Hepatocyte (in vitro differentiated cells): ENCODE data around the gene GAL3ST2.

Experiments used
- EZH2 ChIP-seq: fragments of 200-600 bp; sonication (generic); IDR thresholded peaks from 2 replicates; pipeline ENCODE4 v1.6.1; 2016; ENCODE audit warnings: antibody characterized with exemption, mild to moderate bottlenecking, borderline replicate concordance
- TF ChIP-seq, protein P1 (sequence below): fragments of 200-600 bp; sonication (generic); IDR thresholded peaks from 2 replicates; pipeline ENCODE4 v1.5.1; 2016; ENCODE audit warnings: antibody characterized with exemption, mild to moderate bottlenecking; ENCODE audit not compliant: poor library complexity

DNA sequence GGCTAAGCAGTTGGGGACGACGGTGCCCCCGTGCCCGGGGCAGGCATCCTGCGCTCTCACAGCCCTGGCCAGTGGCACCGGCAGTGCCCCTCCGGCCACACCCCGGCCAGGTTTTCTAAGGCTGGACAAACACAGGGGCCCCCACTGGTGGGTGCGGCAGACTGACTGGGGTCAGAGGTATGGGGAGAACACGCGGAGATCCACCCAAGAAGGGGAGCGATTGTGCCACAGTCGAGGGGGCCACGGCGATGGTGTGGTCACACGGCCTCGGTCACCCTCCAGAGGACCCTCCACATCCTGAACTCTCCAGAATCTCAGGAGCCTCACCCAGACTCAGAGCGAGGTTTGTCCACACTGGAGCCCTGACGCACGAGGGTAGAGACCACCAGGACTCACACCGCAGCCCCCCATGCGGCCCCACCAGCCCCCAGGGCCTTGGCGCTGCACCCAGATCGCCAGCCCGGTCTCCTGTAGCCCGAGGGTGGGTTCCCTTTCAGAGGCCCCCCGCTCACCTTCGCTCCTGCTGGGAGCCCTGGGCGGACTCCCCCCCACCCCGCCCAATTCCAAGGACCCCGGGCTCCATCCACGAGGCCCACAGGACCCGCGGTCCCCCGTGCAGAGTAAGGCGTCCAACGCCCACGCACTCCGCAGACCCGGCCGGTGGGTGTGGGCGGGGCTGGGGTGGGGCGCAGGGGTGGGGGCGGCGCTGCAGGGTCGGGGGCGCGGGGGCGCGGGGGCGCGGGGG is 66.9 kb downstream of the GAL3ST2 start:
- TF ChIP-seq, protein P1, sequence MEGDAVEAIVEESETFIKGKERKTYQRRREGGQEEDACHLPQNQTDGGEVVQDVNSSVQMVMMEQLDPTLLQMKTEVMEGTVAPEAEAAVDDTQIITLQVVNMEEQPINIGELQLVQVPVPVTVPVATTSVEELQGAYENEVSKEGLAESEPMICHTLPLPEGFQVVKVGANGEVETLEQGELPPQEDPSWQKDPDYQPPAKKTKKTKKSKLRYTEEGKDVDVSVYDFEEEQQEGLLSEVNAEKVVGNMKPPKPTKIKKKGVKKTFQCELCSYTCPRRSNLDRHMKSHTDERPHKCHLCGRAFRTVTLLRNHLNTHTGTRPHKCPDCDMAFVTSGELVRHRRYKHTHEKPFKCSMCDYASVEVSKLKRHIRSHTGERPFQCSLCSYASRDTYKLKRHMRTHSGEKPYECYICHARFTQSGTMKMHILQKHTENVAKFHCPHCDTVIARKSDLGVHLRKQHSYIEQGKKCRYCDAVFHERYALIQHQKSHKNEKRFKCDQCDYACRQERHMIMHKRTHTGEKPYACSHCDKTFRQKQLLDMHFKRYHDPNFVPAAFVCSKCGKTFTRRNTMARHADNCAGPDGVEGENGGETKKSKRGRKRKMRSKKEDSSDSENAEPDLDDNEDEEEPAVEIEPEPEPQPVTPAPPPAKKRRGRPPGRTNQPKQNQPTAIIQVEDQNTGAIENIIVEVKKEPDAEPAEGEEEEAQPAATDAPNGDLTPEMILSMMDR = no peak
- no peak for TF ChIP-seq EZH2
